GM12878 (cell line): Measurements from ENCODE around the gene SUSD1. TPM values are rescaled to one million over a fixed set of nuclear protein-coding genes. Genes with fewer than 3 reads are reported as not detected.

ENCODE experiments used
- ATAC-seq: fragments of 200-7000 bp; cut with Tn5 transposase; 3 replicates; pipeline ENCODE4 v1.9.1; 2020; ENCODE audit warnings: mild to moderate bottlenecking, moderate library complexity
- BruUV-seq: library from RNA; stranded (reverse); fragments of 400-500 nt; replicated peaks from 2 replicates; lab custom pipeline; 2021; lab: Mats Ljungman, UMichigan
- CTCF ChIA-PET: fragments of 300-600 bp; sonication (Branson Sonifier 250); formaldehyde crosslinking; extraction: SDS; loops from one replicate; lab custom pipeline; 2021; ENCODE audit warnings: inconsistent platforms; lab: Yijun Ruan, JAX
- POLR2A ChIA-PET: fragments of 350-600 bp; formaldehyde crosslinking; extraction: SDS; loops from one replicate; lab custom pipeline; 2021; ENCODE audit warnings: inconsistent platforms; lab: Charles Lee
- RAD21 ChIA-PET: fragments of 300-600 bp; sonication (Branson Sonifier 250); formaldehyde crosslinking; loops from one replicate; lab custom pipeline; 2023; ENCODE audit warnings: antibody characterized with exemption; ENCODE audit not compliant: unreplicated experiment; lab: Charles Lee
- SMC1A ChIA-PET: fragments of 300-600 bp; sonication (Branson Sonifier 250); formaldehyde crosslinking; loops from one replicate; lab custom pipeline; 2023; ENCODE audit not compliant: unreplicated experiment, uncharacterized antibody; lab: Charles Lee
- DNase-seq: peaks from one replicate; pipeline ENCODE4 v3.0.0-alpha.2; 2011; ENCODE audit warnings: low read depth, low spot score
- FAIRE-seq: peaks from 3 replicates; lab custom pipeline; 2011; peaks lifted over from hg19 to GRCh38; lab: Jason Lieb, UNC
- H2AFZ ChIP-seq: 2 replicates; pipeline ENCODE4 v1.6.0; 2011; ENCODE audit warnings: low read depth, low read length, control low read depth; ENCODE audit not compliant: control insufficient read depth
- H3K27ac ChIP-seq: 2 replicates; pipeline ENCODE4 v1.5.1; 2011; ENCODE audit warnings: control low read depth; ENCODE audit not compliant: control insufficient read depth, insufficient read depth
- H3K27me3 ChIP-seq, 2 experiments: replicated peaks in 1 of 2; 2 replicates each; pipeline versions ENCODE4 v1.6.0 to v1.6.1; 2011; ENCODE audit warnings: low read length in 1 of 2; ENCODE audit not compliant: control insufficient read depth in 2 of 2, insufficient read depth in 2 of 2
- H3K36me3 ChIP-seq, 2 experiments: 2 replicates each; pipeline ENCODE4 v1.5.1; 2011; ENCODE audit warnings: low read length in 1 of 2; ENCODE audit not compliant: control insufficient read depth in 2 of 2, insufficient read depth in 2 of 2
- H3K4me1 ChIP-seq: 2 replicates; pipeline ENCODE4 v1.6.1; 2011; ENCODE audit warnings: mild to moderate bottlenecking, low read length, moderate library complexity, mixed read lengths; ENCODE audit not compliant: control insufficient read depth, insufficient read depth
- H3K4me2 ChIP-seq: 2 replicates; pipeline ENCODE4 v1.6.0; 2011; ENCODE audit warnings: control low read depth; ENCODE audit not compliant: control insufficient read depth, insufficient read depth
- H3K4me3 ChIP-seq: fragments of 200-600 bp; sonication (generic); 2 replicates; pipeline ENCODE4 v1.5.1; 2016
- H3K79me2 ChIP-seq: 2 replicates; pipeline ENCODE4 v1.6.0; 2011; ENCODE audit warnings: low read length; ENCODE audit not compliant: control insufficient read depth, insufficient read depth
- H3K9ac ChIP-seq: 2 replicates; pipeline ENCODE4 v1.8.0; 2011; ENCODE audit warnings: low read length, control low read depth, mixed read lengths; ENCODE audit not compliant: control insufficient read depth, insufficient read depth
- H3K9me3 ChIP-seq: replicated peaks from 3 replicates; pipeline ENCODE4 v1.5.1; 2011; ENCODE audit warnings: mild to moderate bottlenecking, low read length; ENCODE audit not compliant: control insufficient read depth, insufficient read depth
- H4K20me1 ChIP-seq: 2 replicates; pipeline ENCODE4 v1.6.0; 2011; ENCODE audit not compliant: control insufficient read depth, insufficient read depth
- CBX3 ChIP-seq: fragments of 200-600 bp; sonication (generic); IDR thresholded peaks from 2 replicates; pipeline ENCODE4 v1.6.1; 2016; ENCODE audit warnings: low read depth, borderline replicate concordance
- CEBPB ChIP-seq, 2 experiments: fragments of 150-350 bp in 1 of 2; IDR thresholded peaks; 2 replicates each; pipeline ENCODE4 v1.6.1; 2012 to 2014; ENCODE audit warnings: low read depth in 2 of 2, low read length in 2 of 2, borderline replicate concordance in 1 of 2, inconsistent platforms in 1 of 2
- CREB1 ChIP-seq: IDR thresholded peaks from 2 replicates; pipeline ENCODE4 v1.6.1; 2012; ENCODE audit warnings: low read depth, mild to moderate bottlenecking, inconsistent platforms
- EED ChIP-seq: sonication (generic); IDR thresholded peaks from 2 replicates; pipeline ENCODE4 v1.6.1; 2016; ENCODE audit warnings: antibody characterized with exemption, low read depth
- FOS ChIP-seq: IDR thresholded peaks from 3 replicates; pipeline ENCODE4 v1.6.1; 2011; ENCODE audit warnings: borderline replicate concordance; ENCODE audit not compliant: insufficient read length; ENCODE audit errors: extremely low read depth
- GATAD2B ChIP-seq: fragments of 450-650 bp; conservative IDR thresholded peaks from 2 replicates; pipeline ENCODE4 v1.6.1; 2017; ENCODE audit warnings: low read depth, mild to moderate bottlenecking, moderate library complexity
- RAD21 ChIP-seq: IDR thresholded peaks from 2 replicates; pipeline ENCODE4 v1.6.1; 2011; ENCODE audit warnings: mild to moderate bottlenecking, low read depth, low read length, moderate library complexity; ENCODE audit not compliant: insufficient read depth
- SPI1 ChIP-seq: IDR thresholded peaks from 2 replicates; pipeline ENCODE4 v1.6.1; 2011; ENCODE audit warnings: low read depth, mild to moderate bottlenecking, low read length, moderate library complexity, borderline replicate concordance; ENCODE audit not compliant: insufficient read depth
- SREBF1 ChIP-seq: IDR thresholded peaks from 2 replicates; pipeline ENCODE4 v1.6.1; 2012; ENCODE audit warnings: mild to moderate bottlenecking, low read length
- WGBS: methylation state at CpG from one replicate; pipeline ENCODE4 v1.1.6; 2016; ENCODE audit warnings: low lambda C conversion rate; ENCODE audit not compliant: insufficient replicate concordance, insufficient coverage; ENCODE audit errors: missing lambda C conversion rate; 5-methylcytosine and 5-hydroxymethylcytosine counted together
- in situ Hi-C: fragments of 300-500 bp; cut with MboI; formaldehyde crosslinking; loops from 9 replicates; pipeline ENCODE4 v1.14.3; 2018; ENCODE audit warnings: mixed read lengths
- intact Hi-C: fragments of 100-400 bp; cut with micrococcal nuclease; formaldehyde crosslinking; loops from one replicate; pipeline ENCODE4 v1.14.2; 2022; ENCODE audit not compliant: unreplicated experiment
- polyA plus RNA-seq, 11 experiments: library from polyadenylated mRNA; depleted of rRNA in 4 of 11; unstranded in 6 of 11; stranded (reverse) in 5 of 11; fragments of >200 nt; fragmentation: Nextera tagmentation in 4 of 11; fragmentation: Illumina TruSeq in 1 of 11; extraction: Ambion mirVana in 4 of 11; extraction: Trizol in 1 of 11; gene quantifications; 1 replicate in 1 of 11; 2 replicates in 10 of 11; pipeline versions ENCODE4 v1.2.1 to v1.2.3, GENCODE V29; 2011 to 2016; ENCODE audit warnings: inconsistent platforms in 2 of 11, missing spikeins in 2 of 11, low read depth in 1 of 11
- total RNA-seq, 4 experiments: library from RNA; depleted of rRNA in 3 of 4; stranded (reverse); fragments of >200 nt in 3 of 4; fragmentation: Illumina TruSeq in 1 of 4; extraction: Trizol in 1 of 4; gene quantifications; 2 replicates each; pipeline versions ENCODE4 v1.2.1 to v1.2.3, GENCODE V29; 2013 to 2021
- TF ChIP-seq, protein P1 (sequence below): fragments of 150-350 bp; IDR thresholded peaks from 2 replicates; pipeline ENCODE4 v1.6.1; 2016; ENCODE audit warnings: low read depth, low read length

Gene SUSD1
- total and polyA plus RNA-seq, 10 of the 15 experiments (the other 5 are each of a cell fraction or from before 2014, with no cell fraction given), result 6.7 to 20.8 (median 13.2) TPM

- POLR2A ChIA-PET, result interaction anchor here (0.6 to 1.9 kb wide), 4 partner anchors 14 to 277 kb away, joined by 3 to 9 read pairs (median 8); no protein-coding TSS in a partner anchor
- DNase-seq, result no peak
- H3K9ac ChIP-seq, result peak overlapping the region; percentile 1; the same call in 1 of the 2 replicates
- peak; percentile 29 for ATAC-seq
- no peaks in the 10 kb centered on the region for H3K36me3 ChIP-seq
- in situ Hi-C loops, result no loop called here
- no peaks in the 10 kb centered on the region; the same call in 1 of the 3 replicates for H3K9me3 ChIP-seq
- H3K27me3 ChIP-seq, result no peaks in the 10 kb centered on the region
- intact Hi-C loops, result no loop called here
- peaks cover 6% of the 10 kb centered on the region for H3K79me2 ChIP-seq
- H3K4me1 ChIP-seq, result peaks cover 57% of the 10 kb centered on the region
- RAD21 ChIA-PET, result interaction anchor here (1.0 to 14.7 kb wide), 5 partner anchors 14 to 129 kb away, joined by 3 to 339 read pairs (median 8); no protein-coding TSS in a partner anchor
- peak overlapping the region; percentile 97 for H3K27ac ChIP-seq
- H4K20me1 ChIP-seq, result no peaks in the 10 kb centered on the region
- no peak for FAIRE-seq
- peak overlapping the region; percentile 8; the same call in 1 of the 2 replicates for H2AFZ ChIP-seq
- BruUV-seq, result TSS peak; percentile 78
- SMC1A ChIA-PET, result interaction anchor here (1.3 to 14.5 kb wide), 7 partner anchors 10 to 112 kb away, joined by 3 to 313 read pairs (median 21); no protein-coding TSS in a partner anchor
- H3K4me2 ChIP-seq, result peak overlapping the region; percentile 67
- CTCF ChIA-PET, result interaction anchor here (0.8 to 2.0 kb wide), 7 partner anchors 16 to 782 kb away, joined by 3 to 7 read pairs (median 3); no protein-coding TSS in a partner anchor
- 0% methylated on average over 2 of the region's 2 CpGs for WGBS
- TF ChIP-seq SPI1 (peak; percentile 10; the same call in 1 of the 2 replicates), CREB1 (no peak)
- H3K4me3 ChIP-seq, result no peak overlapping the region
Measured at GRCh38 chr9:112038017-112038408, 137.1 kb downstream of the SUSD1 start.

- FAIRE-seq, result peak; percentile 68
- H2AFZ ChIP-seq, result no peak overlapping the region
- peak overlapping the region; percentile 50 for H3K9ac ChIP-seq
- BruUV-seq, result TSS peak; percentile 75
- DNase-seq, result peak; percentile 97
- H3K4me3 ChIP-seq, result no peak overlapping the region
- ChIA-PET RAD21 (interaction anchor here (1.0 to 14.7 kb wide), 7 partner anchors 14 to 129 kb away, joined by 3 to 339 read pairs (median 8); no protein-coding TSS in a partner anchor), POLR2A (interaction anchor here (1.3 to 1.9 kb wide), 2 partner anchors 15 to 276 kb away, joined by 3 to 9 read pairs; no protein-coding TSS in a partner anchor), CTCF (interaction anchor here (0.8 to 4.8 kb wide), 8 partner anchors 15 to 782 kb away, joined by 3 to 41 read pairs (median 3); no protein-coding TSS in a partner anchor), SMC1A (interaction anchor here (1.0 to 14.5 kb wide), 11 partner anchors 10 to 129 kb away, joined by 3 to 313 read pairs (median 17); no protein-coding TSS in a partner anchor)
- H3K4me2 ChIP-seq, result peak overlapping the region; percentile 63
- H3K27me3 ChIP-seq, result no peaks in the 10 kb centered on the region
- WGBS, result 0% methylated on average over 2 of the region's 2 CpGs
- H3K79me2 ChIP-seq, result peaks cover 6% of the 10 kb centered on the region
- H3K9me3 ChIP-seq, result no peaks in the 10 kb centered on the region; the same call in 1 of the 3 replicates
- in situ Hi-C loops (no loop called here), intact Hi-C loops (loop anchor here (1.0 to 2.0 kb wide), 3 partner anchors 9 to 277 kb away; no protein-coding TSS in a partner anchor)
- peak overlapping the region; percentile 97 for H3K27ac ChIP-seq
- peaks cover 63% of the 10 kb centered on the region for H3K4me1 ChIP-seq
- H4K20me1 ChIP-seq, result no peaks in the 10 kb centered on the region
- peak; percentile 71 for ATAC-seq
- no peaks in the 10 kb centered on the region for H3K36me3 ChIP-seq
- TF ChIP-seq, protein P1, sequence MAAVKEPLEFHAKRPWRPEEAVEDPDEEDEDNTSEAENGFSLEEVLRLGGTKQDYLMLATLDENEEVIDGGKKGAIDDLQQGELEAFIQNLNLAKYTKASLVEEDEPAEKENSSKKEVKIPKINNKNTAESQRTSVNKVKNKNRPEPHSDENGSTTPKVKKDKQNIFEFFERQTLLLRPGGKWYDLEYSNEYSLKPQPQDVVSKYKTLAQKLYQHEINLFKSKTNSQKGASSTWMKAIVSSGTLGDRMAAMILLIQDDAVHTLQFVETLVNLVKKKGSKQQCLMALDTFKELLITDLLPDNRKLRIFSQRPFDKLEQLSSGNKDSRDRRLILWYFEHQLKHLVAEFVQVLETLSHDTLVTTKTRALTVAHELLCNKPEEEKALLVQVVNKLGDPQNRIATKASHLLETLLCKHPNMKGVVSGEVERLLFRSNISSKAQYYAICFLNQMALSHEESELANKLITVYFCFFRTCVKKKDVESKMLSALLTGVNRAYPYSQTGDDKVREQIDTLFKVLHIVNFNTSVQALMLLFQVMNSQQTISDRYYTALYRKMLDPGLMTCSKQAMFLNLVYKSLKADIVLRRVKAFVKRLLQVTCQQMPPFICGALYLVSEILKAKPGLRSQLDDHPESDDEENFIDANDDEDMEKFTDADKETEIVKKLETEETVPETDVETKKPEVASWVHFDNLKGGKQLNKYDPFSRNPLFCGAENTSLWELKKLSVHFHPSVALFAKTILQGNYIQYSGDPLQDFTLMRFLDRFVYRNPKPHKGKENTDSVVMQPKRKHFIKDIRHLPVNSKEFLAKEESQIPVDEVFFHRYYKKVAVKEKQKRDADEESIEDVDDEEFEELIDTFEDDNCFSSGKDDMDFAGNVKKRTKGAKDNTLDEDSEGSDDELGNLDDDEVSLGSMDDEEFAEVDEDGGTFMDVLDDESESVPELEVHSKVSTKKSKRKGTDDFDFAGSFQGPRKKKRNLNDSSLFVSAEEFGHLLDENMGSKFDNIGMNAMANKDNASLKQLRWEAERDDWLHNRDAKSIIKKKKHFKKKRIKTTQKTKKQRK, result no peak
- TF ChIP-seq RAD21, result peak; percentile 44; the same call in 1 of the 2 replicates
- TF ChIP-seq FOS, result no peak
- no peak for TF ChIP-seq SREBF1
- TF ChIP-seq GATAD2B, result no peak
- no peak for TF ChIP-seq CEBPB (IDR thresholded peaks at IDR 0.05; ENCODE audit: borderline replicate concordance in 1 of 2, low read depth in 2 of 2, low read length in 2 of 2)
- TF ChIP-seq CBX3, result no peak
- peak; percentile 98 for TF ChIP-seq EED
Measured at GRCh38 chr9:112037281-112038016, 137.6 kb downstream of the SUSD1 start.
